Measurements from ENCODE around the gene FRMPD2.

GRCh38 chr10:48258105-48258504 lies 16.4 kb downstream of the FRMPD2 start:
- TF ChIP-seq E2F6 (IDR thresholded peaks at IDR 0.05; ENCODE audit: borderline replicate concordance, low read depth) (no peak), ESRRA (IDR thresholded peaks at IDR 0.05; ENCODE audit: borderline replicate concordance, low read length) (no peak), POLR2A (IDR thresholded peaks at IDR 0.05; ENCODE audit: low read length) (no peak), RAD21 (conservative IDR thresholded peaks at IDR 0.05 in 1 of 2, IDR thresholded peaks at IDR 0.05 in 1 of 2) (no peak), CTCF (IDR thresholded peaks at IDR 0.05) (no peak), TP53 (CRISPR knock-in tag; IDR thresholded peaks at IDR 0.05) (no peak), EP300 (IDR thresholded peaks at IDR 0.05) (no peak), MYC (IDR thresholded peaks at IDR 0.05; ENCODE audit: borderline replicate concordance, low read length) (no peak), HDAC2 (IDR thresholded peaks at IDR 0.05) (no peak)
- TF ChIP-seq, protein P1, sequence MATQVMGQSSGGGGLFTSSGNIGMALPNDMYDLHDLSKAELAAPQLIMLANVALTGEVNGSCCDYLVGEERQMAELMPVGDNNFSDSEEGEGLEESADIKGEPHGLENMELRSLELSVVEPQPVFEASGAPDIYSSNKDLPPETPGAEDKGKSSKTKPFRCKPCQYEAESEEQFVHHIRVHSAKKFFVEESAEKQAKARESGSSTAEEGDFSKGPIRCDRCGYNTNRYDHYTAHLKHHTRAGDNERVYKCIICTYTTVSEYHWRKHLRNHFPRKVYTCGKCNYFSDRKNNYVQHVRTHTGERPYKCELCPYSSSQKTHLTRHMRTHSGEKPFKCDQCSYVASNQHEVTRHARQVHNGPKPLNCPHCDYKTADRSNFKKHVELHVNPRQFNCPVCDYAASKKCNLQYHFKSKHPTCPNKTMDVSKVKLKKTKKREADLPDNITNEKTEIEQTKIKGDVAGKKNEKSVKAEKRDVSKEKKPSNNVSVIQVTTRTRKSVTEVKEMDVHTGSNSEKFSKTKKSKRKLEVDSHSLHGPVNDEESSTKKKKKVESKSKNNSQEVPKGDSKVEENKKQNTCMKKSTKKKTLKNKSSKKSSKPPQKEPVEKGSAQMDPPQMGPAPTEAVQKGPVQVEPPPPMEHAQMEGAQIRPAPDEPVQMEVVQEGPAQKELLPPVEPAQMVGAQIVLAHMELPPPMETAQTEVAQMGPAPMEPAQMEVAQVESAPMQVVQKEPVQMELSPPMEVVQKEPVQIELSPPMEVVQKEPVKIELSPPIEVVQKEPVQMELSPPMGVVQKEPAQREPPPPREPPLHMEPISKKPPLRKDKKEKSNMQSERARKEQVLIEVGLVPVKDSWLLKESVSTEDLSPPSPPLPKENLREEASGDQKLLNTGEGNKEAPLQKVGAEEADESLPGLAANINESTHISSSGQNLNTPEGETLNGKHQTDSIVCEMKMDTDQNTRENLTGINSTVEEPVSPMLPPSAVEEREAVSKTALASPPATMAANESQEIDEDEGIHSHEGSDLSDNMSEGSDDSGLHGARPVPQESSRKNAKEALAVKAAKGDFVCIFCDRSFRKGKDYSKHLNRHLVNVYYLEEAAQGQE (IDR thresholded peaks at IDR 0.05), result no peak
- TF ChIP-seq, protein P2, sequence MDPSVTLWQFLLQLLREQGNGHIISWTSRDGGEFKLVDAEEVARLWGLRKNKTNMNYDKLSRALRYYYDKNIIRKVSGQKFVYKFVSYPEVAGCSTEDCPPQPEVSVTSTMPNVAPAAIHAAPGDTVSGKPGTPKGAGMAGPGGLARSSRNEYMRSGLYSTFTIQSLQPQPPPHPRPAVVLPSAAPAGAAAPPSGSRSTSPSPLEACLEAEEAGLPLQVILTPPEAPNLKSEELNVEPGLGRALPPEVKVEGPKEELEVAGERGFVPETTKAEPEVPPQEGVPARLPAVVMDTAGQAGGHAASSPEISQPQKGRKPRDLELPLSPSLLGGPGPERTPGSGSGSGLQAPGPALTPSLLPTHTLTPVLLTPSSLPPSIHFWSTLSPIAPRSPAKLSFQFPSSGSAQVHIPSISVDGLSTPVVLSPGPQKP (IDR thresholded peaks at IDR 0.05; ENCODE audit: low read depth, low read length), result no peak
- TF ChIP-seq, protein P3, sequence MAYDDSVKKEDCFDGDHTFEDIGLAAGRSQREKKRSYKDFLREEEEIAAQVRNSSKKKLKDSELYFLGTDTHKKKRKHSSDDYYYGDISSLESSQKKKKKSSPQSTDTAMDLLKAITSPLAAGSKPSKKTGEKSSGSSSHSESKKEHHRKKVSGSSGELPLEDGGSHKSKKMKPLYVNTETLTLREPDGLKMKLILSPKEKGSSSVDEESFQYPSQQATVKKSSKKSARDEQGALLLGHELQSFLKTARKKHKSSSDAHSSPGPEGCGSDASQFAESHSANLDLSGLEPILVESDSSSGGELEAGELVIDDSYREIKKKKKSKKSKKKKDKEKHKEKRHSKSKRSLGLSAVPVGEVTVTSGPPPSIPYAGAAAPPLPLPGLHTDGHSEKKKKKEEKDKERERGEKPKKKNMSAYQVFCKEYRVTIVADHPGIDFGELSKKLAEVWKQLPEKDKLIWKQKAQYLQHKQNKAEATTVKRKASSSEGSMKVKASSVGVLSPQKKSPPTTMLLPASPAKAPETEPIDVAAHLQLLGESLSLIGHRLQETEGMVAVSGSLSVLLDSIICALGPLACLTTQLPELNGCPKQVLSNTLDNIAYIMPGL (CRISPR knock-in tag; IDR thresholded peaks at IDR 0.05; ENCODE audit: borderline replicate concordance), result no peak

Data from A549 (cell line).